ENCODE measurements around the gene TRDN. TPM values are rescaled to one million over a fixed set of nuclear protein-coding genes. Genes with fewer than 3 reads are reported as not detected.
"Not testable (repeated sequence)": the region's sequence is repeated elsewhere in the genome, so short reads cannot be mapped to it uniquely, and the experiment has no call there.

Gene TRDN
- total RNA-seq, 1 experiment from 2014 or later = not detected

- in situ Hi-C loops (cut with HindIII; ENCODE audit: low pct_unique_long_range_greater_than_20kb, low sequenced_read_pairs) = no loop called here
- DNase-seq (ENCODE audit: low read depth, low spot score) = no peak
Measured at GRCh38 chr6:123580331-123580730, 56.4 kb downstream of the TRDN start.

- DNase-seq (ENCODE audit: low read depth, low spot score) = no peak
- in situ Hi-C loops (cut with HindIII; ENCODE audit: low pct_unique_long_range_greater_than_20kb, low sequenced_read_pairs) = no loop called here
Measured at GRCh38 chr6:123575188-123575587, 61.6 kb downstream of the TRDN start.

- in situ Hi-C loops (cut with HindIII; ENCODE audit: low pct_unique_long_range_greater_than_20kb, low sequenced_read_pairs) = no loop called here
- no peak for DNase-seq (ENCODE audit: low read depth, low spot score)
Measured at GRCh38 chr6:123570813-123571684, 65.7 kb downstream of the TRDN start.

- in situ Hi-C loops (cut with HindIII; ENCODE audit: low pct_unique_long_range_greater_than_20kb, low sequenced_read_pairs) = no loop called here
- DNase-seq (ENCODE audit: low read depth, low spot score) = no peak
Measured at GRCh38 chr6:123569575-123569974, 67.2 kb downstream of the TRDN start.

GRCh38 chr6:123565529-123565928 is 71.2 kb downstream of the TRDN start:
- DNase-seq (ENCODE audit: low read depth, low spot score) = no peak
- in situ Hi-C loops (cut with HindIII; ENCODE audit: low pct_unique_long_range_greater_than_20kb, low sequenced_read_pairs) = no loop called here

GRCh38 chr6:123564361-123564760 is 72.4 kb downstream of the TRDN start:
- DNase-seq (ENCODE audit: low read depth, low spot score) = no peak
- in situ Hi-C loops (cut with HindIII; ENCODE audit: low pct_unique_long_range_greater_than_20kb, low sequenced_read_pairs) = no loop called here

- in situ Hi-C loops (cut with HindIII; ENCODE audit: low pct_unique_long_range_greater_than_20kb, low sequenced_read_pairs) = no loop called here
- DNase-seq (ENCODE audit: low read depth, low spot score) = no peak
Measured at GRCh38 chr6:123562677-123563076, 74.1 kb downstream of the TRDN start.

- in situ Hi-C loops (cut with HindIII; ENCODE audit: low pct_unique_long_range_greater_than_20kb, low sequenced_read_pairs) = no loop called here
- DNase-seq (ENCODE audit: low read depth, low spot score) = no peak
Measured at GRCh38 chr6:123562264-123562663, 74.5 kb downstream of the TRDN start.

- DNase-seq (ENCODE audit: low read depth, low spot score); in situ Hi-C loops (cut with HindIII; ENCODE audit: low pct_unique_long_range_greater_than_20kb, low sequenced_read_pairs): not testable (repeated sequence)
Measured at GRCh38 chr6:123559816-123560215, 76.9 kb downstream of the TRDN start.

GRCh38 chr6:123557474-123557873 is 79.3 kb downstream of the TRDN start:
- in situ Hi-C loops (cut with HindIII; ENCODE audit: low pct_unique_long_range_greater_than_20kb, low sequenced_read_pairs); DNase-seq (ENCODE audit: low read depth, low spot score): not testable (repeated sequence)

GRCh38 chr6:123551939-123552707 is 84.6 kb downstream of the TRDN start:
- in situ Hi-C loops (cut with HindIII; ENCODE audit: low pct_unique_long_range_greater_than_20kb, low sequenced_read_pairs) = no loop called here
- DNase-seq (ENCODE audit: low read depth, low spot score) = no peak

GRCh38 chr6:123550052-123550617 is 86.6 kb downstream of the TRDN start:
- no peak for DNase-seq (ENCODE audit: low read depth, low spot score)
- in situ Hi-C loops (cut with HindIII; ENCODE audit: low pct_unique_long_range_greater_than_20kb, low sequenced_read_pairs) = no loop called here

GRCh38 chr6:123549476-123549875 is 87.3 kb downstream of the TRDN start:
- no peak for DNase-seq (ENCODE audit: low read depth, low spot score)
- in situ Hi-C loops (cut with HindIII; ENCODE audit: low pct_unique_long_range_greater_than_20kb, low sequenced_read_pairs) = no loop called here

GRCh38 chr6:123547216-123547978 is 89.4 kb downstream of the TRDN start:
- in situ Hi-C loops (cut with HindIII; ENCODE audit: low pct_unique_long_range_greater_than_20kb, low sequenced_read_pairs) = no loop called here
- DNase-seq (ENCODE audit: low read depth, low spot score) = no peak

GRCh38 chr6:123546537-123546936 is 90.2 kb downstream of the TRDN start:
- DNase-seq (ENCODE audit: low read depth, low spot score) = no peak
- in situ Hi-C loops (cut with HindIII; ENCODE audit: low pct_unique_long_range_greater_than_20kb, low sequenced_read_pairs) = no loop called here

GRCh38 chr6:123541462-123541861 is 95.3 kb downstream of the TRDN start:
- in situ Hi-C loops (cut with HindIII; ENCODE audit: low pct_unique_long_range_greater_than_20kb, low sequenced_read_pairs) = no loop called here
- no peak for DNase-seq (ENCODE audit: low read depth, low spot score)

- in situ Hi-C loops (cut with HindIII; ENCODE audit: low pct_unique_long_range_greater_than_20kb, low sequenced_read_pairs) = no loop called here
- DNase-seq (ENCODE audit: low read depth, low spot score) = no peak
Measured at GRCh38 chr6:123533862-123534648, 102.7 kb downstream of the TRDN start.
